ENCODE data around the gene COL4A2. TPM values are rescaled to one million over a fixed set of nuclear protein-coding genes. Genes with fewer than 3 reads are reported as not detected.

COL4A2 gene
- total RNA-seq, 2 experiments from 2014 or later: not detected

DNA sequence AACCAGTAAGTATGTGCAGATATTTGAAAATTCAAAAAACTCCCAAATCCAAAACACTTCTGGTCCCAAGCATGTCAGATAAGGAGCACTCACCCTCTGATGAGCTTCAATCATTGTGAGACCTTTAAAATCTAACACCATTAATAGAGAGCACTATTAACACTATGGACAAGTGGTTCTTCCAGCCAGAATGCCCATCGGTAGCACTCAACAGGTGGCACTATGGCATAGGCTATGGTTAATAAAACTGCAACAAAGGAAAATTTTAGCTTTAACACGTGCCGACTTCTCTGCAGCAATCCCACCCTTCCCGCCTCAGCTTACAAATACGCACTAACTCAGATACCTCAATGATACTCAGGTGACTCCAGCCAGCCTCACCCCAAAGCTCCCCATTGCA is 62.3 kb downstream of the COL4A2 start:
- Mint-ChIP-seq H3K9me3 (no peaks in the 10 kb centered on the region), H3K4me3 (no peak overlapping the region), H3K27ac (no peak overlapping the region), H3K27me3 (peaks cover 18% of the 10 kb centered on the region), H3K36me3 (ENCODE audit: low read depth) (no peaks in the 10 kb centered on the region), H3K4me1 (no peaks in the 10 kb centered on the region)
- POLR2A ChIA-PET: no interaction called here
- no peak for DNase-seq
- CTCF ChIA-PET: no interaction called here

DNA sequence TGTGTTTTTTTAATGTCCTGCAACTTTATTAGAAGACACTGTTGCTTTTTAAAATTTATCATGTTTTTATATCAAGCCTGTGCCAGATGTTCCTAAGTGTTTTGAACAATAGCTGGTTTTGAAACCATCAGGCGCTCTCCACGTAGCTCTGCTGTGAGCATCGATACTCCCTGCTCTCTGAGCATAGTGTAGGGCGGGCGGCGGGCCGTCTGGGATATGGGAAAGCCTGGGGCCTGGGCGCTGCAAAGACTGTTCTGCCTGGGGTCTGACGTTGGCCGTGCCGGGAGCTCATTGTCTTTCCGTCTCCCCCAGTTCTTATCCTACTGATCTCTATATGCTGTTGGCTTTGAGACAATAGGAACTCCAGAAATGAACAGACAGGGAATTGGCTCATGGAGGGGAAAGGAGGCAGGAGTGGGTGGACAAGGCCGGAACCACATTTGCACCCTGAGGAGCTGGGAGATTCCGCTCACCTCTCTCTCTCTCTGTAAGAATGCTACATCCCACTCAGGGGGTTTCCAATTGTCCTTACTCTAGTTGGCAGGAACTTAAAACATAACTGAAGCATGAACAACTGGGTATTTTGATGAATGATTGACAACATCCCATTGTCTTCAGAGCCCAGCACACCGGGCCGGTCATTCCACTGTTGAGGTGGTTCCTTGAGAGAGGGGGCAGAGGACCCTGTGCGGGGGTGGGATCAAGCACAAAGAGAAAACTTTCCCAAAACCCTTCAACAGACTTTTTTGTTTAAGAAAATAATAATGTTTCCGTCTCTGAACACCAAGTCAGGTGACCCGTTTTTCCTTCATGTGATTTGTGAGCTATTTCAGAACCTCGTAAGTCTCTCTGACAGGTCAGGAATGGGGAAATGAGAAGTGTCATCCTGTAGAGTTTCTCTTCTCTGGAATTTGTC is 64.7 kb downstream of the COL4A2 start:
- no peak overlapping the region for H3K27ac Mint-ChIP-seq
- H3K4me1 Mint-ChIP-seq: no peaks in the 10 kb centered on the region
- ChIA-PET POLR2A (no interaction called here), CTCF (no interaction called here)
- H3K9me3 Mint-ChIP-seq: no peaks in the 10 kb centered on the region
- no peak for DNase-seq
- peaks cover 19% of the 10 kb centered on the region for H3K27me3 Mint-ChIP-seq
- no peaks in the 10 kb centered on the region for H3K36me3 Mint-ChIP-seq (ENCODE audit: low read depth)
- no peak overlapping the region for H3K4me3 Mint-ChIP-seq

DNA sequence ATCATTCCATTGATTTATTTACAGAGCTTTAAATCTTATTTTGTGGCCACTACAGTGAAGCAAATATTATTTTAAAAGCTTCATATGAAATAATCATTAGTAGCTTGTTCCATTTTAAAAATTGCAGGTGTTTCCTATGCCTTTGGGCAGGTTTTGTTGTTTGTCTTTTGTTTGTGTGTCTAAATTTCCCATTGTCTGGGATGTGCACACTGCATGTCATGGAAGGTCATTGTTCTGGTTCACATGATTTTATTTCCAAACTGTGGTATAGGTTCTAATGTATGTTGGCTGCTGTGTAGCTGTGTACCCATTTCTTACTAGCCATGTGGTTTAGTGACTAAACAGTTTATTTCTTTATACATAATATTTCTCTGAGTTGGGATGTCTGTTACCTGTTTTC is 65.6 kb downstream of the COL4A2 start:
- H3K4me3 Mint-ChIP-seq: no peak overlapping the region
- H3K27ac Mint-ChIP-seq: no peak overlapping the region
- H3K4me1 Mint-ChIP-seq: no peaks in the 10 kb centered on the region
- no peak for DNase-seq
- H3K9me3 Mint-ChIP-seq: no peaks in the 10 kb centered on the region
- H3K27me3 Mint-ChIP-seq: peaks cover 17% of the 10 kb centered on the region
- POLR2A ChIA-PET: no interaction called here
- CTCF ChIA-PET: no interaction called here
- no peaks in the 10 kb centered on the region for H3K36me3 Mint-ChIP-seq (ENCODE audit: low read depth)

DNA sequence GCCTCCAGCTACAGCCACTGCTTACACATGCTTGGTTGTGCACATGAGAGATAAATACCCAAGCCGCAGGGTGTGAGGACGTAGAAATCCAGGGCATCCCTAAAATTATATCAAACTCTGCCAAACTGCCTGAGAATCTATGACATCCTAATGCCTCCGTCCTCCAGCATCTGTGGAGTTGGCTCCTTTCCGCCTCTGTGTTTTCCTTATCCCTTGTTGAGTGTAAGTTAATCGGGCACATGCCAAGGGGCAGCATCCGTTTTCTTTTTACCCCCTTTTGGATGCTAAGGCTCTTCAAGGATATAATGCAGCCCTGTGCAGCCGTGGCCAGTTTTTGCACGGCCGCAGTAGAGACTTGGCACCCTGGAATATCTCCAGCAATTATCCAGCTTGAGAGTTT is 66.5 kb downstream of the COL4A2 start:
- POLR2A ChIA-PET: no interaction called here
- Mint-ChIP-seq H3K27me3 (peaks cover 17% of the 10 kb centered on the region), H3K4me1 (no peaks in the 10 kb centered on the region), H3K27ac (no peak overlapping the region), H3K4me3 (no peak overlapping the region), H3K9me3 (no peaks in the 10 kb centered on the region), H3K36me3 (ENCODE audit: low read depth) (no peaks in the 10 kb centered on the region)
- CTCF ChIA-PET: no interaction called here
- no peak for DNase-seq

DNA sequence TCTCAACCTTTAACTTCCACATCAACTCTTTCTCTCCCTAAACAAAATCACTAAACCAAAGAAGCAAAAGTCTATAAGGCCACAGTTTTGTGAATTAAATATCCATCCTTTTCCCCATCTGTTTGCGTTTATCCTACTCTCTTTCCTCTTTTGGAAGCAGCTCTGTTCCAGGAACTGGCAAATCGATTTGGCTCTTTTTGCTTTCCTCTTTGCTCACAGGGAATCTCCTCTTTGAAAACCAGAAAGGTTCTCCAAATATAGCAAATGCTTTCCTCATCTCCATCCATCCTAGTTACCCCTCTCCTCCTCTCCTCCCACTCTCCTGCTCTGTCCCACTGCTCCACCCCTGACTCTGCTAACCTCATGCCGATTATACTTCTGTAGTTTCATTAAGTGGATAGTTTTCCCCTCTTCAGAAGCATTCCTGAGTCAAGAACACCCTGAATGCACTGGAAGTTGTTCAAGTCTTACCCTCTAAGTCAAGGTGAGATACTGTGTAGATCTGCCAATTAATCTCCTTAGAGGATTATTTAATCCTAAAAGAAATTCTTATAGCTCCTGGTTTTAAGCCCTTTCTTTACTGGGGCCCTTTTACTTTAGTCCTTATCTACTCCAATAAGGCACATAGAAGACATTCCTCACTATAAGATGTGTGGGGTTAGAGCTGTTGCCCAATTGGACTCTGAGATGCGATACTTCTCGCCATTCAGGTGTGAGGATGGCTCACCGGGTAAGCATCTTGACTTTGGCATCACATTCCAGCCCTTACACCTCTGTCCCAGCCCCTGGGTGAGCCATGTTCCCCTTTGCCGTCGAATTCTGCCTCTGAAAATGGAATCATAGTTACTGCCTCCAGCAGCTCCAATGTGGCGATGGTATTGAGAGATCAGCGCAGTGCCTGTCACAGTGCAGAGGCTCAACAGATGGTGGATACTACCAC is 67.6 kb downstream of the COL4A2 start:
- ChIA-PET POLR2A (no interaction called here), CTCF (interaction anchor here (0.7 kb wide), 1 partner anchor 9 kb away, joined by 3 read pairs; no protein-coding TSS in a partner anchor)
- no peak overlapping the region for H3K4me3 Mint-ChIP-seq
- H3K27me3 Mint-ChIP-seq: peaks cover 14% of the 10 kb centered on the region
- DNase-seq: no peak
- H3K27ac Mint-ChIP-seq: no peak overlapping the region
- H3K36me3 Mint-ChIP-seq (ENCODE audit: low read depth): no peaks in the 10 kb centered on the region
- no peaks in the 10 kb centered on the region for H3K9me3 Mint-ChIP-seq
- H3K4me1 Mint-ChIP-seq: no peaks in the 10 kb centered on the region

DNA sequence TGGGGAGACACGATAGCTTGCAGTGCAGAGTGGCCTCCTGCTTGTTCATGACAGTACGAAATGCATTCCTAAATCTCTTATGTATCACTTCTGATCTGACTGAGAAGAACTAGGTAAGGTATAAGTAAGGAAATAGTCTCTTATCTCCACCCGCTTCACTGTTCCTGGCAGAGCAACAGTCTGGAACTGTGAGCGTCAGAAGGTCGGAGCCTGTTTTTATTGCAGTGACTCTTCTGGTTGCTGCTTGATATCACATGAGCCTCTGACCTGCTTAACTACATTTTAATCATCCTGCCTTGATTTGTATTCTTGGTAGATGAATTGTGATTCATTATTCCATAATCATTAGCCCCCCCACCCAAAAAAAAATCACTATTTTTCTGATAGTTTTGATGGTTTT is 69.0 kb downstream of the COL4A2 start:
- H3K27me3 Mint-ChIP-seq: peaks cover 16% of the 10 kb centered on the region

DNA sequence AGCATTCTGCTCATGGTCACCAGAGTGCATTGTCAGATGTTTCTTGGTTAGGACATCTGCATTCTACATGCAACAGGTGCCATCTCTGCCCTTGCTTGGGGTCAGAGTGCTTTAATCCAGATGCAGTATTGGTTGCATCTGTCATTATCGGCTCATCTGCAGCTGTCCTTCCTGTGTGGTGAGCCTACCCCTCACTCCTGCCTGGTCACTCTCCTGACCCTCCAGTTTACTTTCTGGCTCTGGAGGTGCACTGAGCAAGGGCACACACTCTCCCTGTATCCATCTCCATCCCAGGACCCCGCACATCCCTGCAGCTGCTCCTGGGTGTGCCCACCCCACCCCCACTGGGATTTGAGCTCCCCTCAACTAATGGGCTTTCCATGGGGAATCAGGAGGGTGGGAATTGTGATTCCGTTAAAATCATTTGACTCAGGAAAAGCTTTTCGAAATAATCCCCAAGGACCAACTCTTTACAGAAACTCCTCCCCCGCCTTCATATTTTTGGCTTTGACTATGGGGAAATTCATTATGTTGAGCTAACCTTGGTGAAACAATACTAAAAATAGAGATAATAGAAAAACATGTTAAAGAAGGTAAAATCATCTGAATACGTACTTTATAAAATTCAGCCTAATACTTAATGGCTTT is 70.2 kb downstream of the COL4A2 start:
- Mint-ChIP-seq H3K27me3 (peaks cover 12% of the 10 kb centered on the region), H3K4me1 (no peaks in the 10 kb centered on the region), H3K36me3 (ENCODE audit: low read depth) (no peaks in the 10 kb centered on the region), H3K27ac (no peak overlapping the region), H3K4me3 (no peak overlapping the region), H3K9me3 (peaks cover 11% of the 10 kb centered on the region)
- POLR2A ChIA-PET: no interaction called here
- DNase-seq: no peak
- CTCF ChIA-PET: no interaction called here

More for the DNA sequence above, 69.0 kb downstream of the COL4A2 start:
- Mint-ChIP-seq H3K27ac (no peak overlapping the region), H3K36me3 (ENCODE audit: low read depth) (no peaks in the 10 kb centered on the region), H3K4me1 (no peaks in the 10 kb centered on the region), H3K4me3 (no peak overlapping the region), H3K9me3 (peaks cover 8% of the 10 kb centered on the region)
- ChIA-PET POLR2A (no interaction called here), CTCF (no interaction called here)
- no peak for DNase-seq

DNA sequence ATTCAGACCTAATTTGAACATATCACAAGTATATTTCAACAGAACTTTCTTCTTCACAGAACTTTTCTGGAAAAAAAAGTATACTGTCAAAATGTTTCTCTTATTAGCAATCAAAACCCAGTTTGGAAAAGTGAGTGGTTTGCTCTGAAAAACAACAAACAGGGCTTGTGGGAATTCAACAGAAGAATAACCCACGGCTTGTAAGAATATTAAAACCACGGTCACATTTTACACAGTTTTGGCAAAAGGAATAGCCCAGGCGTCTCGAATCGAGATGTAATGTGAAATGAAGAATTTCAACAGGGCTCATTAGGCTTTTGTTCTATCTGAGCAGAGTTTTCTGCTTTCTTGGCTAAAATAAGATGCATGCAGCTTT is 70.7 kb downstream of the COL4A2 start:
- no peak for DNase-seq
- Mint-ChIP-seq H3K36me3 (ENCODE audit: low read depth) (no peaks in the 10 kb centered on the region), H3K27ac (no peak overlapping the region), H3K9me3 (peaks cover 11% of the 10 kb centered on the region), H3K27me3 (peaks cover 12% of the 10 kb centered on the region), H3K4me3 (no peak overlapping the region), H3K4me1 (no peaks in the 10 kb centered on the region)
- ChIA-PET CTCF (no interaction called here), POLR2A (no interaction called here)

DNA sequence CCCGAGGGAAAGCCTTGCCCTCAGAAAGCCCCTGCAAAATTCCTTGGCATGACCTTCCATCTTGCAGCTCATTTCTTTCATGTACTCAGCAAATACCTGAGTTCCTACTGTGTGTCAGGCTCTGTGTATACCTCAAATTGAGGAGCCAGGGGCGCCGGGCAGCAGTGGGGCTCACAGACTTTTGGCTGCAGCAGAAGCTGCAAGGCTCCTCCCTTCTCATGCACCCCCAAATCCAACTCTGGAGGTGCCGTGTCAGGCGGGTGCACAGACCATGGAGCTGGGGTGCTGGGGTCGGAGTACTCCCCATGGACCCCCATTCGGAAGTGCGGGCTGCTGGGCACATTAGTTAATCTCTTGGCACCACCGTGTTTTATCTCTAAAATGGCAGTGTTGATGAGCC is 72.3 kb downstream of the COL4A2 start:
- H3K27me3 Mint-ChIP-seq: peaks cover 4% of the 10 kb centered on the region
- H3K4me3 Mint-ChIP-seq: no peak overlapping the region
- H3K4me1 Mint-ChIP-seq: no peaks in the 10 kb centered on the region
- H3K9me3 Mint-ChIP-seq: peaks cover 11% of the 10 kb centered on the region
- H3K36me3 Mint-ChIP-seq (ENCODE audit: low read depth): no peaks in the 10 kb centered on the region
- DNase-seq: no peak
- H3K27ac Mint-ChIP-seq: no peak overlapping the region
- CTCF ChIA-PET: no interaction called here
- POLR2A ChIA-PET: no interaction called here

DNA sequence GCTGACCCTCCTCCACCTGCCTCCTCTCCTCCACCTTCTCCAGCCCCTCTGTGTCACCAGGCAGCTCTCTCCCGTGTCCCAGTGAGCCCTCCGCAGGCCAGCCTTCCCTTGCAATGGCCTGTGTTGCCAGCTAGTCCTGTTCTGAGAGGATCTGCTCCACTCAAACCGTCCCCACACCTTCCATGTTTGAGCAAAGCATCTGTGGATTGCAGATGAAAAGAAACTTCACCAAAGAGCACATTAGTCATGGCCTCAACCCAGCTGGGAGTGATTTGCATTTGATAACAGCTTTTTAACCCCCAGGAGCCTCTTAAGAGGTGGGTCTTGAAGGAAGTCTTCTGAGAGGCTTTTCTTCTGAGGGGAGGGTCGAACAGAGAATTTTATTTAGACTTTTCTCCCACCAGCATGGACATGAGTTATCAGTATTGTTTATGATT is 72.8 kb downstream of the COL4A2 start:
- Mint-ChIP-seq H3K4me1 (no peaks in the 10 kb centered on the region), H3K4me3 (no peak overlapping the region), H3K9me3 (peaks cover 11% of the 10 kb centered on the region), H3K27ac (no peak overlapping the region), H3K36me3 (ENCODE audit: low read depth) (no peaks in the 10 kb centered on the region), H3K27me3 (peaks cover 3% of the 10 kb centered on the region)
- DNase-seq: no peak
- ChIA-PET POLR2A (no interaction called here), CTCF (no interaction called here)

DNA sequence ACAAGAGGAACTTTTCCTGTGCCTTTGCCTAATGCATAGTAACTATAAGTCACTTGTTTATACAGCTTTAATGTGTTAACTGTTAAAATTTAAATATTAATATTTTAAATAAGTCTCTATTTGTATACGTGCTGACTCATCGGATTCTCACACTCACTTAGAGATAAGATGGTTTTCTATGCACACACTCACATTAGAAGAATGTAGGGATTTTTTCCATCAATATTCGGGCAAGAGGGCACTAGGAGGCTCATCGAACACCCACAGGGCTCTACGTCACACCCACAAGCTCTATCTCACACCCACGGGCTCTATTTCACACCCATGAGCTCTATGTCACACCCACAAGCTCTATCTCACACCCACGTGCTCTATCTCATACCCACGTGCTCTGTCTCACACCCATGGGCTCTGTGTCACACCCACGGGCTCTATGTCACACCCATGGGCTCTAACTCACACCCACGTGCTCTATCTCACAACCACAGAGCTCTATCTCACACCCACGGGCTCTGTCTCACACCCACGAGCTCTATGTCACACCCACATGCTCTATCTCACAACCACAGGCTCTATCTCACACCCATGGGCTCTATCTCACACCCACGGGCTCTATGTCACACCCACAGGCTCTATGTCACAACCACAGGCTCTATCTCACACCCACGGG is 73.4 kb downstream of the COL4A2 start:
- H3K27me3 Mint-ChIP-seq: peaks cover 3% of the 10 kb centered on the region
- H3K4me1 Mint-ChIP-seq: no peaks in the 10 kb centered on the region
- no peak overlapping the region for H3K4me3 Mint-ChIP-seq
- no peak overlapping the region for H3K27ac Mint-ChIP-seq
- DNase-seq: no peak
- POLR2A ChIA-PET: no interaction called here
- no peaks in the 10 kb centered on the region for H3K36me3 Mint-ChIP-seq (ENCODE audit: low read depth)
- CTCF ChIA-PET: no interaction called here
- H3K9me3 Mint-ChIP-seq: peaks cover 13% of the 10 kb centered on the region

DNA sequence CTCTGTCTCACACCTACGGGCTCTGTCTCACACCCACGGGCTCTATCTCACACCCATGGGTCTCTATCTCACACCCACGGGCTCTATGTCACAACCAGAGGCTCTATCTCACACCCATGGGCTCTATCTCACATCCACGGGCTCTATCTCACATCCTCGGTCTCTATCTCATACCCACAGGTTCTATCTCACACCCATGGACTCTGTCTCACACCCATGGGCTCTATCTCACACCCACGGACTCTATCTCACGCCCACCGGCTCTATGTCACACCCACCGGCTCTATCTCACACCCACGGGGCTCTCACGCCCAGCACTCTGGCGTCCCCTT is 73.9 kb downstream of the COL4A2 start:
- Mint-ChIP-seq H3K4me1 (no peaks in the 10 kb centered on the region), H3K4me3 (no peak overlapping the region), H3K27ac (no peak overlapping the region), H3K36me3 (ENCODE audit: low read depth) (no peaks in the 10 kb centered on the region), H3K9me3 (peaks cover 13% of the 10 kb centered on the region), H3K27me3 (peaks cover 3% of the 10 kb centered on the region)
- CTCF ChIA-PET: no interaction called here
- no peak for DNase-seq
- POLR2A ChIA-PET: no interaction called here

DNA sequence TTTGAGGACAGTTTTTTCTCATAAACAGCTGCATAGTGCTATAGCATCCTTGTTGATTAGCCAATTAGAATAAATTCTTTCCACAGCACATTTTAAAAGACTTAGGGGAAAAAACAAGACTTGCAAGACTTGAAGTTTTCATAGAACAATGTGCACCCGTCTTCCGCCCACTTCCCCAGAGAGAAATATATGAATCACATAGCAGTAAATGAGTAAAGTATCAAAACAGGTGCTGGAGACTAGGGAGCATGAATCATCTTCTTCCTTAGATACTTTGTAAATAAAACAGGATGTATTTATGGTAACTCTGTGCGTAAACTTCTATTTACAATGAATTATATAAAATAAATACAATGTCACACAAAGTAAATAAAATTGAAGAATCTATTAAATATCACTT is 75.1 kb downstream of the COL4A2 start:
- Mint-ChIP-seq H3K4me3 (no peak overlapping the region), H3K36me3 (ENCODE audit: low read depth) (no peaks in the 10 kb centered on the region), H3K4me1 (no peaks in the 10 kb centered on the region), H3K27ac (no peak overlapping the region), H3K9me3 (peaks cover 17% of the 10 kb centered on the region), H3K27me3 (peaks cover 3% of the 10 kb centered on the region)
- CTCF ChIA-PET: no interaction called here
- DNase-seq: no peak
- POLR2A ChIA-PET: no interaction called here
